Gastrocnemius medialis (tissue), 4 donors: ENCODE measurements around the gene SLC25A22. TPM values are rescaled to one million over a fixed set of nuclear protein-coding genes. Genes with fewer than 3 reads are reported as not detected.

Experiments
- ATAC-seq, 2 donors: fragments of 150-250 bp; one replicate each; pipeline ENCODE4 v1.9.1; 2016
- DNase-seq, 2 donors: peaks; one replicate each; pipeline ENCODE4 v3.0.0-alpha.2; 2019
- H3K27ac ChIP-seq, 4 donors: fragments of 200-600 bp; sonication (generic); 1 replicate in 1 of 4; 2 replicates in 3 of 4; pipeline ENCODE4 v1.5.1; 2016 to 2018; ENCODE audit warnings: mild to moderate bottlenecking in 2 of 4, moderate library complexity in 1 of 4
- H3K27me3 ChIP-seq, 3 donors: fragments of 200-600 bp; sonication (generic) in 2 of 3; 1 replicate in 1 of 3; 2 replicates in 2 of 3; pipeline versions ENCODE4 v1.5.1 to v1.6.0; 2016 to 2019; ENCODE audit warnings: mild to moderate bottlenecking in 1 of 3, moderate library complexity in 1 of 3
- H3K36me3 ChIP-seq, 2 donors: fragments of 200-600 bp; sonication (generic) in 1 of 2; one replicate each; pipeline ENCODE4 v1.5.1; 2017 to 2018
- H3K4me1 ChIP-seq, 2 donors: fragments of 200-600 bp; sonication (generic) in 1 of 2; one replicate each; pipeline ENCODE4 v1.5.1; 2016 to 2017; ENCODE audit warnings: mild to moderate bottlenecking in 2 of 2
- H3K4me3 ChIP-seq, 4 donors: fragments of 200-600 bp; sonication (generic) in 3 of 4; 1 replicate in 1 of 4; 2 replicates in 3 of 4; pipeline ENCODE4 v1.5.1; 2016 to 2019; ENCODE audit warnings: mild to moderate bottlenecking in 2 of 4
- H3K9me3 ChIP-seq, 3 donors: fragments of 200-600 bp; sonication (generic) in 2 of 3; 1 replicate in 1 of 3; 2 replicates in 2 of 3; pipeline ENCODE4 v1.5.1; 2016 to 2019
- CTCF ChIP-seq, 5 experiments: fragments of 450-650 bp in 3 of 5; fragments of 200-600 bp in 2 of 5; sonication (generic) in 2 of 5; IDR thresholded peaks in 4 of 5; conservative IDR thresholded peaks in 1 of 5; 1 replicate in 4 of 5; 2 replicates in 1 of 5; pipeline ENCODE4 v1.5.1; 2016 to 2019; ENCODE audit warnings: antibody characterized with exemption in 5 of 5, mild to moderate bottlenecking in 3 of 5, moderate library complexity in 3 of 5
- POLR2A ChIP-seq, 2 donors: fragments of 450-650 bp; IDR thresholded peaks; one replicate each; pipeline ENCODE4 v1.6.1; 2017; ENCODE audit warnings: antibody characterized with exemption in 2 of 2, mild to moderate bottlenecking in 2 of 2, moderate library complexity in 2 of 2
- in situ Hi-C, 4 donors: fragments of 200-750 bp; cut with MboI; loops; one replicate each; pipeline versions ENCODE4 v1.15.0 to v1.8.0; 2017; ENCODE audit warnings: low sequenced_read_pairs in 4 of 4
- intact Hi-C: fragments of 100-400 bp; cut with DNase I; formaldehyde crosslinking; loops from one replicate; pipeline ENCODE4 v1.15.1; 2023; ENCODE audit warnings: low total_unique reads
- total RNA-seq, 4 donors: library from RNA; depleted of rRNA; stranded (reverse); fragments of >200 nt; gene quantifications; one replicate each; pipeline versions ENCODE4 v1.1.0 to v1.2.3, GENCODE V29; 2016

SLC25A22 gene
- total RNA-seq, 4 donors from 2014 or later: 0.80 to 1.5 (median 1.0) TPM; not detected in 1

- no peak for DNase-seq
- Histone ChIP-seq H3K27ac (no peak overlapping the region), H3K4me1 (peaks cover 28 to 44% of the 10 kb centered on the region in 2 donors), H3K4me3 (no peak overlapping the region), H3K9me3 (no peaks in the 10 kb centered on the region), H3K27me3 (no peaks in the 10 kb centered on the region), H3K36me3 (no peaks in the 10 kb centered on the region)
- intact Hi-C loops: no loop called here
- ATAC-seq: no peak
- in situ Hi-C loops: no loop called here
- TF ChIP-seq CTCF (IDR thresholded peaks at IDR 0.05 in 4 of 5, conservative IDR thresholded peaks at IDR 0.05 in 1 of 5) (no peak), POLR2A (IDR thresholded peaks at IDR 0.05) (no peak)
Observed at GRCh38 chr11:778976-779954, 18.8 kb downstream of the SLC25A22 start.

DNA sequence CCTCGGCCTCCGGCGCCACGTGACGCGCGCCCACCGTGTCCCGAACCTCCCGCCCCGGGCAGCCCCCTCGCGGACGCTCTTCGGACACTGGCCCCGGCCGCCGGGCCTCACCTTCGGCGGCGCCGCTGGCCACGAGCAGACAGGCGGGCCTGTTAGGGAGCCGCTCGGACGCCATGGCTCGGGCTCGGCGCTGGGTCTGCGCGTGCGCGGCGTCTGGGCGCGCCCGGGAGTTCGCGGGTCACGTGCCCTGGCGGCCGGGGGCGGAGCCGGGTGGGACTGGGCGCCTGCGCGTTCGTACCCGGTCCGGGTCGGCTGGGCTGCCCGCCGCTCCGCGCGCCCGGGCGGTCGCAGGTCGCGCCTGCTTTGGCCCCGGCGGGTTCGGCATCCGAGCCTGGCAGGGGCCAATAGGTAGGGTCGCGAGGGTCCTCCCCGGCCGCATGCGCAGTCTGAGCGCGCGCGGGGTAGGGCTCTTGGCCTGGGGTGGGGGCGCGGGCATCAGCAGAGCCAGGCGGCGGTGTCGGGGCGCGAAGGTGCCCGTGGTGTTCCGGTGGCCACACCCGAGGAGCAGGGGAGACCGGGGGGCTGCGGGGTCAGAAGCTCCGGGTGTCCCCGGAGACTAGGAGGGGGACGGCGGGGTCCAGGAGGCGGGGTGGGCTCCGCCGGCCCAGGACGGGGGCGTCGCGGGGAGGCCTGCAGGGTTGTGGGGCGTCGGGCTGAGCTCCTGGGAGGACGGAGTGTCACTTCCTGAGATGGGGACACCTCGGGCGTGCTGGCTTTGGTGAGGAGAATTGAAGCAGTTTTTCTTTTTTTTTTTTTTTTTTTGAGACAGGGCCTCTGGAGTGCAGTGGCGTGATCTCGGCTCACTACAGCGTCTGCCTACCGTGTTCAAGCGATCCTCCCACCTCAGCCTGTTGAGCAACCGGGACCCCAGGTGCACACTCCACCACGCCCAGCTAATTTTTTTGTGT, 20.5 kb downstream of the SLC25A22 start, which contains the start of gene GATD1:
TSS of gene GATD1 (minus strand) at position 200 of the 968 bp plus-strand sequence. CDS start at position 175, 25 bp downstream.
- peak within 1 kb of the TSS; percentile 77 to 98 (median 96) for H3K4me3 ChIP-seq
- in situ Hi-C loops (no loop called here), intact Hi-C loops (loop anchor here (1.0 kb wide), 1 partner anchor 30 kb away; the partner anchor contains the start of gene TALDO1)
- DNase-seq: peak; percentile 85 to 88
- H3K27me3 ChIP-seq: no peaks in the 10 kb centered on the region
- TF ChIP-seq POLR2A (IDR thresholded peaks at IDR 0.05): peak; percentile 86 to 92
- TF ChIP-seq CTCF (IDR thresholded peaks at IDR 0.05 in 4 of 5, conservative IDR thresholded peaks at IDR 0.05 in 1 of 5): peak in 2 of 5 experiments; percentile 29 to 34
- no peaks in the 10 kb centered on the region for H3K9me3 ChIP-seq
- no peaks in the 10 kb centered on the region for H3K36me3 ChIP-seq
- H3K27ac ChIP-seq: peak within 1 kb of the TSS; percentile 84 to 92 (median 89)
- peak; percentile 92 to 93 for ATAC-seq
- peaks cover 17 to 29% of the 10 kb centered on the region in 2 donors for H3K4me1 ChIP-seq

- Histone ChIP-seq H3K36me3 (peaks cover 0 to 8% of the 10 kb centered on the region in 2 donors), H3K4me3 (peak overlapping the region; percentile 77 to 98 (median 96)), H3K9me3 (no peaks in the 10 kb centered on the region), H3K27me3 (no peaks in the 10 kb centered on the region), H3K4me1 (peaks cover 17 to 26% of the 10 kb centered on the region in 2 donors), H3K27ac (peak overlapping the region; percentile 84 to 92 (median 89))
- TF ChIP-seq CTCF (IDR thresholded peaks at IDR 0.05 in 4 of 5, conservative IDR thresholded peaks at IDR 0.05 in 1 of 5): no peak
- TF ChIP-seq POLR2A (IDR thresholded peaks at IDR 0.05): no peak
- in situ Hi-C loops: no loop called here
- intact Hi-C loops: loop anchor here (1.0 kb wide), 1 partner anchor 29 kb away; the partner anchor contains the start of gene TALDO1
- peak; percentile 46 to 51 for ATAC-seq
- DNase-seq: no peak
Observed at GRCh38 chr11:776561-777287, 21.4 kb downstream of the SLC25A22 start.

DNA sequence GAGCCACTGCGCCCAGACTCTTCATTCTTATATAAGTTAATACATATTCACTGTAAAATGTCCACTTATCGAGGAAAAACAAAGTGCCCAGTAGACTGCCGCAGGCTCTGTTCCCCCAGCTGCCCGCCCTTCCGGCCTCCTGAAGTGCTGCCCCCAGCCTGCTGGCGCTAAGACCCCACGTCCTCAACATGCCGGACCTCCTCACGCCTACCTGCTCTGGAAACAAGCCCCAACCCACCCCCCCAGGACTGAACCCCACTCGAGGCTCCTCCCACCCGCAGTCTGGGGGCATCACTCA, 21.9 kb downstream of the SLC25A22 start:
- Histone ChIP-seq H3K36me3 (peaks cover 0 to 13% of the 10 kb centered on the region in 2 donors), H3K4me3 (peak overlapping the region; percentile 77 to 98 (median 96)), H3K9me3 (no peaks in the 10 kb centered on the region), H3K27me3 (no peaks in the 10 kb centered on the region), H3K4me1 (peaks cover 17 to 26% of the 10 kb centered on the region in 2 donors), H3K27ac (peak overlapping the region in 1 of 4 donors; percentile 84)
- in situ Hi-C loops: no loop called here
- TF ChIP-seq CTCF (IDR thresholded peaks at IDR 0.05 in 4 of 5, conservative IDR thresholded peaks at IDR 0.05 in 1 of 5) (no peak), POLR2A (IDR thresholded peaks at IDR 0.05) (no peak)
- ATAC-seq (no peak), DNase-seq (no peak)
- intact Hi-C loops: no loop called here
